ENCODE data around the gene CNPY1.

Gene CNPY1

DNA sequence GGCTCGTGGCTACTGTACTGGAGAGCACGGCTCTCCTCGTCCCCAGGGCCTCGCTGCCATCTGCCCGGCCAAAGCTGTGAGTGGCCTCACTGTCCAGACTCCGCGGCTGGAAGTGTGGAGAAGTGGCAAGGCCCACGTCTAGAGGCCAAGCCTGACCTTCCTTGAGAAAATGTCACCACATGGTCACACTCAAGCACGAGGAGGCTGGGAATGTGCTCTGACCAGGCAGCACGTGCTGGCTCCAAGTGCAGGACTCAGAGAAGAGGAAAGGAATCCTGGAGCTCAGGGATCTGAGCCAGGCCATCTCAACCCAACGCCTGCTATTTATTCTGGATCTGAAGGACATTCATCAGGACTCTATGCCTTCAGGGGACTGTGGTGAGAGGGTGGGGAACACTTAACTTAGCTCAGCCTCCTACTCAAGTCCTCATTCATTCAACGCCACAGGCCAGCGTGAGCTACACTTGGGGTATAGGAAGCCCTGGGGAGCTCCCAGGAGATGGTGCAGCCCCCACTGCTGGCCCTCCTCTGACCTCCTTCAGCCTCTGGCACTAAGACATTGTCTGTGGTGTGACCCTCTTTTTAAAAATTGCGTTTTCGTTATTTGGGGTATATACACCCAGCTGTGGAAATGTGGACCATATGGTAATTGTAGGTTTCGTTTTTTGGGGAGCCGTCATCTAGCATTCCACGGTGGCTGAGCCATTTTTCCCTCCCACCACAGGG is 59.4 kb downstream of the CNPY1 start:
- DNase-seq = no peak

DNA sequence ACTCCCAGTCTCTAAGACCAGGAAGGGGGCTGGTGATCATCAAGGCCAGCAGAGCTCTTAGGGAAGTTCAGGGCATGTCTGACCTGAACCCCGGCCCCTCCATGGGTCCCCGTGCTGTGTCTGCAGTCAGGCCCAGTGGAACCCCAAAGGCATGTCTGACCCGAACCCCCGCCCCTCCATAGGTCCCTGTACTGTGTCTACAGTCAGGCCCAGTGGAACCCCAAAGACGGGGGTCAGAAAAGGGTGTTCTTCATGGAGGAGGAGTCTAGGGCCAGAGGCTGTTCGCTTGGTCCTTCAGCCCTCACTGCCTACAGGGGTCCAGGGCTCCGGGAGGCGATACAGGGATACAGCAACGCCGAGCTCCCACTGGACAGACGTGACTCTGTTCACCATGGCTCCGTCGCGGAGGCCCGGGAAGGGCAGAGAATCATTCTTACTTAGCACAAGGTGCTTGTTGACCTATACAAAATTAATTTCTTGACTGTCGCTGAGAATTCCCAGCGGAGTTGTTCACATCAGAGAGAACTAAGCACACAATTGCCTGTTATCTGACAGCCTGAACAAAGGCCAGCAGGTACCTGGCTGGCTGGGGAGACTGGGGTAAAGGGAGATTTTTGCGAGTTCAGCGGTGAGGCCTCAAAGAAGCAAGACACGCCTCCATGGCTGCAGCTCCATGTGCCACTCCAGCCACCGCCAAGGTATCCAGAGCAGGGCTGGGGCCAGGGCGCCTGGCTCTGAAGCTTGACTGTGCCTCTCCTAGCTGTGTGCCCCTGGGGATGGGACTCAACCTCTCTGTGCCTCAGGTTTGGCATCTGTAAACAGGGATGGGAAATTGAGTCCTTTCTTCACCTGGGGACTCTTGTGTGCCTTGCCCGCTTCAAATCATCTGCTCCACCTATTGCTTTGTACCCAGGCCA is 61.6 kb downstream of the CNPY1 start:
- no peak for DNase-seq

DNA sequence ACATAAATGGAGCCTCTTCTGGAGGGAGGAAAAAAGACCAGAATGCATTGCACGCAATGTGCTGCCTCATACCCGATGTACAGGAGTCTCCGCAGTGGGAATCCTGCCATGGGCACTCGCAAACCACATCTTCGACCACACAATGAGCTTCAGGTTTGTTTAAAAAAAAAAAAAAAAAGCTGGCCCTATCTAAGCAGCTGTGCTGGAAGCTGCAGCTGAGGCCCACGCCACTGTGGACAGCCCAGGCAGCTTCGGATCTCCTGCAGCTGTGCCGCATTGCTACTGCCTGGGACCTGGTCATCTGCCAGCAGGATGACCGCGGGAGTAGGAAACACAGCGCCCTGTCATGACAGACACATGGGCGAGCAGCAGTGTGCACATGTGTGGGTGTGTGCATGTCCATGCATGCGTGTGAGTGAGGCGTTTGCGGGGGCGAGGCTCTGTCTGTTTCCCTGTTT is 62.5 kb downstream of the CNPY1 start:
- peak; percentile 9 for DNase-seq

DNA sequence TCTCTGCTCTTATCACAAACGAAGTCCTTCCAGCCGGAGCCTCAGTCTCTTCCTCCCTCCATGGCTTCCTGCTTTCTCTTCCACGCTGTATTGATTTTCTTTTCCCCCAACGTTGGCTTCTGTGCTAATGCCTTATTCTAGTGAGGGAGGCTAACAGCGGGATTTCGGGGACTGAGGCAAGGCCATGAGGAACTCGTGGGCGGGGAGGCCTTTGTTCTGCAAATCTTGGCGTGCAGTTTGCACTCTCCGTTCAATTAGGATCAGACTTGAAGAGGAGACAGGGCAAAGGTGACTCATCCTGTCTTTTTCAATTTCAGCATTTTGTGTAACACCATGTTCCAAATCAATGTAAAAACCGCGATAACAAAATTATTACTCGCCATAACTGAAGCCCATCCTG is 63.1 kb downstream of the CNPY1 start:
- DNase-seq = no peak

DNA sequence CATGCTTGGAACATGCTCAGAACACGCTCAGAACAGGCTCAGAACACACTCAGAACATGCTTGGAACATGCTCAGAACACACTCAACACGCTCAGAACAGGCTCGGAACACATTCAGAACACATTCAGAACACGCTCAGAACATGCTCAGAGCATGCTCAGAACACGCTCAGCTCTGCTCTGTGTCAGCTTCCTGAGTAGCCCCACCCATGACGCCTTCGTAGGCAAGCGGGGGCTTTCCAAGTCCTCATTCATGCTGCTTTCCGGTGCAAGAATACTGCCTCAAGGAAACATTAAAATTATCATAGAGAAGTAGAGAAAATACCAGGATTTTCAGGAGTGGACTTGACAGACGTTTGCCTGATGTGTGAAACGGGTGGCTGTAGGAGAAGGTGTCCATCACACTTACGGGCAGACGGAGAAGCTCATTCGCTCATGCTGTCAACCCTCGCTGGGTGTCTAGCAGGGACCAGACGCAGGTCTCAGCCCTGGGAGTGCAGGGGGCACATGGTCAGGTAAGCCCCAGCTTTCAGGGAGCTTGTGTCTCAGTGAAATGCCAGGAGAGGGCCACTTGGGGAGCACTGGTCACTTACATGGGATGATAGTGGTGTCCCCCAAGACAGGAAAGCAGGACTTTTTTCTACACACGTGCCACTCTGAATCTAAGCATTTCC is 63.7 kb downstream of the CNPY1 start:
- no peak for DNase-seq

DNA sequence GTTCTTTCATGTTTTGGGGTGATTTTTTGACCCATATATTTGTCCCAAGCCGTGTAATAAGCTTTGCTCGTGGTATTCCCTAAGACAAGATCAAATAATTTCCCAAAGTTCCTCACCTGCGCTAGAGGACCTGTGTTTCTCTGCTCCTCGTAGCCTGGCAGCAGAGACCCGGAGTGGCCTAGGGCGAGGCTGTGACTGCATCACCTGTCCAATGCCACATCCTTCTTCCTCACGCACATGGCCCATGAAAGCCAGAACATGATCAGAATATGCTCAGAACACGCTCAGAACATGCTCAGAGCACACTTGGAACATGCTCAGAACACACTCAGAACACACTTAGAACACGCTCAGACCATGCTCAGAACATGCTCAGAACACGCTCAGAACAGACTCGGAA is 64.6 kb downstream of the CNPY1 start:
- DNase-seq = no peak

DNA sequence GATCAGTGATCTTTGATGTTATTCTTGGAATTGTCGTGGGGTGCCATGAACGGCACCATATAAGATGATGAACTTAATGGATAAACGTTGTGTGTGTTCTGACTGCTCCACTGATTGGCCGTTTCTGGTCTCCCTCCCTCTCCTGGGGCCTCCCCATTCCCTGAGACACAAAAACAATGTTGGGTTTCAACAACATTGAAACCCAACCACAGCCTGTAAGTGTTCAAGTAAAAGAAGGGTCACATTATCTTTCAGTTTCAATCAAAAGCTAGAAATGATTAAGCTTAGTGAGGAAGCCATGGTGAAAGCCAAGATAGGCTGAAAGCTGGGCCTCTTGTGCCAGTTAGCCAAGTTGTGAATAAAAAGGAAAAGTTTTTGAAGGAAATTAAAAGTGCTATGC is 68.9 kb downstream of the CNPY1 start:
- DNase-seq = no peak

DNA sequence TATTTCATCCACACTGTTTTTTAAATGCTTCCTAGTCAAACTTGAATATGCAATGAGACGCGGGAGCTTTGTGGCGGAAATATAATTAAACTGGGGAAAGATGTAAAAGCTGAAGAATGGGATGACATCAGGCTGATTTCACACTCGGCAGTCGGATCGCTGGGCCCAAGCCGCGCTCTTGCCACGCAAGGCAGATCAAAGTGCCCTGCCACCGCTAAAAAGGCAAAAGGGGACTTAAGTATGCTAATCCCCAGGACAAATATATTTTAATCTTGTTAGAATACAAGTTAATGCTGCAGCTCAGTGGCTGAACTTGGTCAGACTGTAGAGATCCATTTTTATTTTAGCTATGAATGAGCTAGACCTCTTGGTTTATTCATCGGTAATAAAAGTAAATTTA is 74.6 kb downstream of the CNPY1 start:
- no peak for DNase-seq

DNA sequence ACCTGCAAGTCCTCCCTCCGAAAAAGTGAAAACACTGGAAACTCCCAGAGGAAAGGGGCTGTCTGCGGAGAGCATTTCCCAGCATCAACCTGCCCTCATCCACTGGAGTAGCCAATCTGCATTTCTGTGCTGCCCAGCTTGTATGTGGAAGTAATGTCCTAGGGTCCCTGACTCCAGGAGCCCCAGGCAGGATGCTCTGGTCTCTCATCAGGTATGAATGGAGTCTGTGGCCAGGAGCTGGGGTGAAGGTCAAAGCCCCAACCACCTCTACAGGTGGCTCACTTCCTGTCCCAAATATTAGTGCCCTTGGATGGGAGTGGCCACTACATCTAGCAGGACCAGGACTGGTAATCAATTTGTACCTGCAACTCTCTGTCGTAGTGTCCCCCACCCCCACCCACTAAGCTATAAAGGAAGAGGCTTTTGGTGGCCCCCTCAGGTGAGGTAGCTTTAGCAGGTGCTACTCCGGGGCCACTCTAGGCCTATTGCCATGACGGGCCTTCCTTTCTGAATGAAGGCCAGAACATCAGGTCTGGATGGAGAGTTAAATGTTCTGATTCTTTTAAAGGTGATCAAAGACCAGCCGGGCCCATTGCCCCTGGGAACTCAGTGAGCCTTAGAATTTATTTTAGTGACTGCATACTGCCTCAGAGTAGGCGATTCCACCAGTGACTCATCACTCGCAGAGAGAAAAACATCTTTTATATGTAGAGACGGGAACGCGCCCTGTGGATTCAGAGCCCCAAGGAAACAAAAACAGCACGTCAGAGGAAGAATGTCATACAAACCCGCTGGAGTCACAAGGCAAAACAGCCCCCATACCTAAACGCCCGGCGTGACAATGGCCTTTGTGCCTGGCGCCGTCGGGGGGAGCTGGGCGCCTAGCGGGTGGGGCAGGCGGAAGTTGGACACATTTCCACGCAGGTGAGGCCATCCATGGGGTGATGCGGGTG is 75.4 kb downstream of the CNPY1 start:
- DNase-seq = no peak

DNA sequence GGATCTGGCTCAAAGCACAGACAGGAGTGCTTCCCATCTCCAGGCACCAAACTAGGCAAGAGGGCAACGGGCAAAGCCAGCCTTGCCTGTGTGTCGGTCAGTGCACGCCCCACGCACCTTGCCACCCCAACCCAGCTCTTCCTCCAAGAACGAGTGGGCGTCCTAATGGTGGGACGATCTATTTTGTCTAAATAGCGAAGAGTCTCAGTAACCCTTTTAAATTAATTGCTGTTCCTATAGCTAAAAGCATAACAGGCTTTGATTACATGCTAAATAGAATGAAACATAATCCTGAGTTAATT is 76.2 kb downstream of the CNPY1 start:
- DNase-seq = no peak

DNA sequence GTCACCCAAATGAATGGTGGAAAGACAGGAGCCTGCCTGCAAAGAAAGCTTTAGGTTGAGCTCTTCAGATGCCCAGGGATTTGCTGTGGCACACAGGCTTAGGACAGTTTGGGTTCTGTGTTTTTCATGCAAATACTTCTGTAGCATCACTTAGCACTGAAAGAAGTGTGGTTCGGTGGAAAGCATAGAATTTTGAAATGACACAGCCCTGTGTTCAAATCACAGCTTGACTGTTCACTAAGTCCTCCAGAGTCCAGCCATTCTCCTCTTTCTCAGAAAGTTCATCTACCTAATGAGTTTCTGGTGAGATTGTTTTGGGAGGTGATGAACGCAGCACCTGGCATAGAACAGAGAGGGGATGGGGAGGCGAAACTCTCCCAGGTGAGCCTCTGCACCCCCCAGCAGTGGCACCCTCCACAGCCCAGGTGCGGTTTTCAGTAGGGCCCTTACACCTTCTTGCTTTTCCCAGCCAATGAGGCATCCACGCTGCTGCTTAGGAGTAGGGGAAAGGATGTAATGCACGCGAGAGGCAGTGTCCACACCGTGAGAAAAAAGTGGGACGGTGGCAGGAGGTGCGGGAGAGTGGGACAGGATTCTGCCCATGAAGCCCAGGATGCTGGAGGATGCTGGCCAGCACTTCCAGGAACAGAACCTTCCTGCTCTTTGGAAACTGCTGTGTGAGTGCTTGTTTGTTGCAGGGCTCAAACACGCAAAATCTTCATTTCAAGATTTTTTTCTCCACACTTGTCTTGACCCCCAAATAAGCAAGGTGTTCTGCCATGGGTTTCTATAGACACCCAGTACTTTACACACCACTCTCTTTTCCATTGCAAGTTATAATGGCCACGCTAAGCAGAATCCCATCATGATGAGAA is 76.8 kb downstream of the CNPY1 start:
- no peak for DNase-seq

DNA sequence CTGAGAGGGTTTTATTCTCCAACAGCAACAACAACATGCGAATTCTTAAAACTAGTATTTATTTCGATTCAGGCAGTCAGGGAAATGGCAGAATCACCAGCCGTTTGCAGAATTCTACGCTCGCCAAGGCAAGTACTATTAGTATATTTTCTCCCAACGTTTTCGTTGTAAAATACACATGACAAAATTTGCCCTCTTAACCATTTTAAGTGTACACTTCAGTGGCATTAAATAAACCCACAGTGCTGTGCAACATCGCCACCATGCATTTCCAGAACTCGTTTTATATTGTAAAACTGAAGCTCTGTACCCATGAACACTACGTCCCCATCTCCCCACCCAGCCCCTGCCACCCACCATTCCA is 77.6 kb downstream of the CNPY1 start:
- no peak for DNase-seq

DNA sequence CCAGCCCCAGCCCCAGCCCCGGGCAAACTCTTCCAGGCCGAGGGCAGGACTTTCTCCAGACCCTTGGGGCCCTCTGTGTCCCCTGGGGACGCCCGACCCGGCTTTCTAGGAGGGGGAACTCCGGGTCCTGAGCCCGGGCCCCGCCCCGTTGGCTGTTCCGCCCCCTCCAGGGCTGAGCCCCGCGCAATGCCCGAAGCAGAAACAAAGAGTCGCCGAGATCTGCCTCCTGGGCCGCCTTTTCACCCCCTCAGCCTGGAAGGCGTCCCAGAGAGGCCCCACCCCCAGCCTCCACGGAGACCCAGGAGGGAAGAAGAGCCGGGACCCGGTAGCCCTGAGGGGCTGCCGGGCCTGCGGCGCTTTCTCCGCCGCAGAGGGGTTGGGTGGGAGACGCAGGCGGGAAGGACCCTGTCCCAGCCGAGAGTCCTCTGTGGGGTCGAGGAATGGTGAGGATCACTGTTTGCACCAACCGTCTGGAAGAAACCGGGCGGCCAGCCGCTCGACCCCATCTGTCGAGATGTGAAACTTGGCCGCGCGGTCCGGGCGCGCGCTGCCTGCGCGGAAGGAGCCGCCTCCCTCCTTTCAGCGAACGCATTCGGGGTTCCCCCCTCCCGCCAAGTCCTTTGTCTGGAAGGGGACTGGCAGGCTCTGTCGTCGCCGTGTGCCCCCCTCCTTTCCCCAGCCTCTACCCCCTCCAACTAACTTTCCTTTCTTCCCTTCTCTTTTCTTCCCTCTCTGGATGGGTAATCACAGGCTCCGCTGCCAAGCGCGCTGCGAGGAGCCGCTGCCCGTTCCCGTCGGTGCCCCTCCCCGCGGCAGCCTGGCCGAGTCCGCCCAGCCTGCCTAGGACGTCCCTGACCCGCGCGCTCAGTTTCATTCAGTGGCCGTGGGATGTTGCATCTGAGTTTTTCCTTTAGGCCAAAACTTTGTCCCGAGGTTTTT is 78.2 kb downstream of the CNPY1 start:
- DNase-seq = no peak

DNA sequence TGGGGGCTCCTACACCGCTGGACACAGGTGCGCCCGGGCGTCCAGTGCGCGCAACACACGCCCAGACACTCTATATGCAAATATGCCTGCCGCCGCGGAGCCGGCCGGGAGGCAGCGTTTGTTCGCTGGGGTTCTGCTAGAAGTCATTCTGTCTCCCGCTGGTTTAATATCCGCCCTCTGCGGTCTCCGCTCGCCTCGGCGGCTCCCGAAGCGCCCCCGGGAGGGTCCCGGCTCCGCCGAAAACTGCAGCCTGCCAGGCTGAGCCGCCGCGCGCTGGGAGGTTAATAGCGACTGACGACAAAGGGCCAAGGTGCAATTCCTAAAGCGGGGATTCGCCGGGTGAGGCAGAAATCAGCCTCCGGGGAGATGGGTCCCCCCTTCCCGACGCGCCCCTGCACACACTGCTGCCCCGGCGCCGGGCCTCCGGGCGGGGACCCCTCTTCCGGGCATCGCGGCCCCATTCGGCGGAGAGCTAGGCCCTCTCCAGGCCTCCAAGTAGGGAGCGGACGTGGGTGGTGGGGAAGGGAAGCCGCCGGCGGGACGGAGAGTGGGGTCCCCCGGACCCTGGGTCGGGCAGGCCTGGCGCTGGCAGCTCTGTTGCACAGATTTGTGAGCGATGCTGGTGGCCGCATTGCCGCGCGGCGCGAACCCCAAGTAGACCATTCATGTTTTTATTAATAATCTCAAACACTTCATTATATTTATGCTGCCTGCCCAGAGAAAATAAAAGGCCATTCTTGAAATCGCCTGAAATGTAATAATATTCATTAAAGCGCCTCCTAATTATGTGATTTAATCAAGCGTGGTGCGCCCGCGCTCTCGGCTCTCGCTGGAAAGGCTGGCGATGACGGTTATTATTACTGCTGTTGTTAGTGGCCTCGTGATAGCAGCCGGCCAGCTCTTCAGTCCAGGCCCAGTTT is 79.3 kb downstream of the CNPY1 start:
- DNase-seq = no peak

DNA sequence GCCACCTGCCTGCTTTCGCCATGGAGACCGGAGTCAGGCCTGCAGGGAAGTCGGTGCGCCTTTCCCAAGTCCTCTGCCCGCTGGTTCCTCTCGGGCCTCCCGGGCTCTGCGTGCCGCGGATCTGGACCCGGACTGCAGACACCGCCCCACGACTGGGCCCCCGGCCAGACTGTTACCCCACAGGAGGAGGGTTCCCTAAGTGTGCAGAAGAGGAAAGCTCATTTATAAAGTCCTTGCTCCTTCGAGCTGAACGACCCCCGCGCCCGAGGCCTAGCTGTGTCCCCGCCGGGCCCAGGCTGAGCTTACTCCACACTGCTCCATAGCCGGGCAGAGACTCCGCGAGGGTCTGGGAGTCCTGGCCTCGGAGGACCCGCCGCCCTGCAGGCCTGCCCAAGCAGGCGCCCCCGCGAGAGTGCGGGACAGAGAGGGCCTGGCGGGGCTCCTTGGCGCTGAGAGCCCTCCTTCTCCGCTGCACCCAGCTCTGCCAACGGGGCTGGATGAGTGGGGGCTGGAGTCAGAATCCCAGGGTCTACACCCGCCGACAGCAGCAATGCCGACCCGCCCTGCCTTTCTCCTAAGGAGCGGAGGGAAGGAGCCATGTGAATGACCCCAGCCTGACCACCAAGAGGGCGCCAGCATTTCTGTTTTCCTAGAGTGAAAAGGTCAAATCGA is 80.1 kb downstream of the CNPY1 start:
- no peak for DNase-seq

DNA sequence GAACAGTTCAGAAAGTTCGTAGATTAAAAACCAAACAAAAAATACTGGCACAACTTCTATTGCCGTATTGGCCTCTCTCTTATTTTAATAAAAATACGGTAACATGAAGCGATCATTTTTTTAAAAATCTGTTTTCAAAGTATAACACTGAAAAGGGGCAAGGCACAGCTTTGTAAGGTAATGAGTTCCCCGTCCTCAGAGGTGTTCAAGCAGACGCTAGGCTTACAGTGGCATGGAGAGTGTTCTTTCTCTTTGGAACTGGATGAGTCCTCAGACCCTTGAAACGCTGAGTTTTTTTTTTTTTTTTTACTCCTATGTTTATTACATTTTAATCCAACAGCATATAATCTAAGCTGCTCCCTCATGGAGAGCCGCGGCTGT is 80.6 kb downstream of the CNPY1 start:
- DNase-seq = no peak

DNA sequence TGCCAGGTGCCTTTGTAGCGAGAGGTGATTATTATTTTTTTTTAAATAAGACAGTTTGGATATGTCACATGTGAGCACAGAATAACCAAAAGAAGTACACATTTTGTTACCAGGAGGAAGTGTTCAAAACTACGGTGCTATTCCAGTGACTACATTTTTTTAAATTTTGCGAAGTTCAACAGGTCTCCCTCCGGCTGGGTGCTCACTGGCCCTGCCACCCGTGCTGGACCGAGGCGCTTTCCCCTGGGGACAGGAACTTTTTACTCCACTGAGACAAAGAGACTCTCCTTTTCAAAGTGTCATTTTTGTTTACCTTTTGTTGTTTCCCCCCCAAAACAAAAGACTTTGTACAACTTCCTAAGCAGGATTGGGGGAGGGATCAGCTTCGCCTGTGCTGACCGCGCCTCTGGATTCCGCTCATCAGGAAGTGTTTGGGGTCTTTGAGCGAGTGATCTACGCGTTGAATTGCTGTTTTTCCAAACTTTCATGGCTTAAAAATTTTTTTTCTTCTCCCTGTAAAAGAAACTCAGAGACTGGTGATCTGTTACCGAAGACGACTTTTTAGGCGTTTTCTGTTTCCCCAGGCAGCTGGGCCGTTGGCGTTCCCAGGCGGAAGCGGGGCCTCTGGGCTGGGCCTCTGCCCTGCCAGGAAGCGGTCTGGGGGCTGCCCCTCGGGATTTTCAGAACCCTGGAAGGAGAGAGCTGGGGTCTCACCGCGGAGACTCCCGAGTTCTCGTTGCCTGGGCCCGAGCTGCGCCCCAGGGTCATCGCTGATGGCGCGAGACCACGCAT is 81.2 kb downstream of the CNPY1 start:
- DNase-seq = no peak

DNA sequence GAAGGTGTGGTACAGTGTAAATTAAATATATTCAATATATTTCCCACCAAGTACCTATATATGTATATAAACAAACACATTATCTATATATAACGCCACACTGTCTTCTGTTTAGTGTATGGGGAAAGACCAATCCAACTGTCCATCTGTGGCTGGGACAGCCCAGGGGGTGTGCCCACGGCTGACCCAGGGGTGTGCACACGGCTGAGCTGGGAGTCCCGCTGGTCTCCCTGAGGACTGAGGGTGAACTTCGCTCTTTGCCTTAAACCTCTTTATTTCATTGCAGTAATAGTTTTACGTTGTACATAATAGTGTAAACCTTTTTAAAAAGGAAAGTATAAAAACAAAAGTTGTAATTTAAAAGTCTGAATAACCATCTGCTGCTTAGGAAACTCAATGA is 82.2 kb downstream of the CNPY1 start:
- DNase-seq = no peak
